GM12873 (cell line): ENCODE results near the gene SBF1.

Source experiments
- TF ChIP-seq, protein P1 (sequence below): IDR thresholded peaks from 2 replicates; pipeline ENCODE4 v1.5.1; 2012; ENCODE audit warnings: low read depth, mild to moderate bottlenecking, moderate library complexity, low read length, control low read depth; ENCODE audit not compliant: insufficient read depth; ENCODE audit errors: missing control alignments

The SBF1 gene

GRCh38 chr22:50425179-50425916 is 49.5 kb downstream of the SBF1 start:
- TF ChIP-seq, protein P1, sequence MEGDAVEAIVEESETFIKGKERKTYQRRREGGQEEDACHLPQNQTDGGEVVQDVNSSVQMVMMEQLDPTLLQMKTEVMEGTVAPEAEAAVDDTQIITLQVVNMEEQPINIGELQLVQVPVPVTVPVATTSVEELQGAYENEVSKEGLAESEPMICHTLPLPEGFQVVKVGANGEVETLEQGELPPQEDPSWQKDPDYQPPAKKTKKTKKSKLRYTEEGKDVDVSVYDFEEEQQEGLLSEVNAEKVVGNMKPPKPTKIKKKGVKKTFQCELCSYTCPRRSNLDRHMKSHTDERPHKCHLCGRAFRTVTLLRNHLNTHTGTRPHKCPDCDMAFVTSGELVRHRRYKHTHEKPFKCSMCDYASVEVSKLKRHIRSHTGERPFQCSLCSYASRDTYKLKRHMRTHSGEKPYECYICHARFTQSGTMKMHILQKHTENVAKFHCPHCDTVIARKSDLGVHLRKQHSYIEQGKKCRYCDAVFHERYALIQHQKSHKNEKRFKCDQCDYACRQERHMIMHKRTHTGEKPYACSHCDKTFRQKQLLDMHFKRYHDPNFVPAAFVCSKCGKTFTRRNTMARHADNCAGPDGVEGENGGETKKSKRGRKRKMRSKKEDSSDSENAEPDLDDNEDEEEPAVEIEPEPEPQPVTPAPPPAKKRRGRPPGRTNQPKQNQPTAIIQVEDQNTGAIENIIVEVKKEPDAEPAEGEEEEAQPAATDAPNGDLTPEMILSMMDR, result no peak

GRCh38 chr22:50423956-50424355 is 50.9 kb downstream of the SBF1 start:
- TF ChIP-seq, protein P1, result no peak

- TF ChIP-seq, protein P1, result no peak
Observed at GRCh38 chr22:50422961-50423815, 51.6 kb downstream of the SBF1 start.

GRCh38 chr22:50422046-50422445 is 52.8 kb downstream of the SBF1 start:
- TF ChIP-seq, protein P1, result no peak

- TF ChIP-seq, protein P1, result no peak
Observed at GRCh38 chr22:50420581-50420980, 54.3 kb downstream of the SBF1 start.

DNA sequence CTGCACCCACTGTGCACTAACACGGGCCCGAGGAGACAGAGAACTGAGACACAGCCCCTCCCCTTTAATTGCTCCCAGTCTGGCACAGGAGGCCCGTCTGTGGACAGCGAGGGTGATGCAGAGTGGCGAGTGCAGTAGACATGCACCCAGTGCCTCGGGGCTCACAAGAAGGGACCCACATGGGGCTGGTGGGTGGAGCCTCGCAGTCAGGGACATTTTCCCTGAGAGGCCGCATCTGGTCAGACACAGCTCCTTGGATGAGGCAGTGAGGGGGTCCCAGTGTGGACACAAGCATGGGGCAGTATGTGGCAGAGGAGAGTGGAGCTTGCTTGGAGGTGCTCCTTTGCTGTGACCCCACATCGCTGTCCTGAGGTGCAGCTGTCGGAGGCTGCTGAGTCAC is 54.8 kb downstream of the SBF1 start:
- TF ChIP-seq, protein P1, result no peak

DNA sequence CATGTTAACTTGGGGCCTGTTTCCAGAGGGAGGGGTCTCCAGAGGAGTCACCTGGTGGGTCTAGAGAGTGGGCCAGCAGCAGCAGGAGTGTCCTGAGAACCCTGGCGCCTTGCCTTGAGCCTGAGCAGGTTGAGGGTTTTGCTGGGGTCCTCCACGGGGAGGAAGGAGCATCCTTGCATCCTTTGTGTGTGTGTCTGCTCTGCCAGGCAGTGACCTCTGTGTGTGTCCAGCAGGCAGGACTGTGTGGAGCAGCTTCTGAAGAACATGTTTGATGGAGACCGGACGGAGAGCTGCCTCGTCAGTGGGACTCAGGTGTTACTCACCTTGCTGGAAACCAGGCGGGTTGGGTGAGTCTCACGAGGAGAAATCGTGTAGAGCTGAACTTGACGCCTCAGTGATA is 55.7 kb downstream of the SBF1 start:
- TF ChIP-seq, protein P1, result no peak
